HG02798 (cell line): ENCODE measurements around the gene BACE1.
"Not testable (repeated sequence)": the region's sequence is repeated elsewhere in the genome, so short reads cannot be mapped to it uniquely, and the experiment has no call there.

Experiments used
- ATAC-seq: cut with Tn5 transposase; IDR thresholded peaks from one replicate; pipeline ENCODE4 v1.9.1; 2021; ENCODE audit warnings: mild to moderate bottlenecking; ENCODE audit not compliant: unreplicated experiment, poor library complexity

BACE1 gene

DNA sequence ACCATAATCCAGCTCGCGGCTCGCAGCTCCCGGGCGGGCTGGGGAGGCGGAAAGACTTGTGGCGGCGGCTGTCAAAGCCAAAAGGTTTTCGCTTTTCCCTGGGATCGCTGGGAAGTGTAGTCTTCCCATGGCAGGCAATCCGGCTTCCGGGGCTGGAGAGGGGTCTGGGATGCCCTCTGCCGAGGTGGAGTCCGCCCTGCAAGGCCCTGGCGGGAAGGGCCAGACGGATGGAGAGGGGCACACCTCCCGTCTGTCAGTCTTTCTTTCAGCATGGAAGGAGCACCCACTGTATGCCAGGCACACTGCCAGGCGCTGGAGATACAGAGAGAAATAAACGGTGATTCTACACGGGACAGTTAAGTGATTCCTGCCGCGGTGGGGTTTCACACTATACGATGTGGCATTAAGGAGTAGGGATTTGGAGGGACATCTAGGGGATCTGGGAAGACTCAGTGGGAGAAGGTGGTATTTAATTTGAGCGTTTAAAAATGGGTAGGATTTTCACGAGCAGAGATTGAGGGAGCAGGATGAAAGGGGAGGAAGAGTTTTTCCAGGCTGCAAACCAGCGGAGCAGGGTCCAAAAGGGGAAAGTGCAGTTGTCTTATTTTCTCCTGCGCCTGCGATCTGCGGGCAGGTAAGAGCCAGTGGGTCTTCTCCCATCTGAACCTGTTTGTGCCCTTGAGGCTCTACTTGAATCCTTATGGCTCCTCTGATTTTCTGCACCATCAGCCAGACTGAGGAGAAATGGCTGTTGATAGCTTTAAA lies at the start of gene BACE1:
BACE1 (minus strand) TSS at position 60 of the 765 bp plus-strand sequence. CDS start 461 bp downstream, outside the sequence.
- ATAC-seq = no peak

GRCh38 chr11:117361432-117361831 lies 45.4 kb upstream of the BACE1 start:
- no peak for ATAC-seq

DNA sequence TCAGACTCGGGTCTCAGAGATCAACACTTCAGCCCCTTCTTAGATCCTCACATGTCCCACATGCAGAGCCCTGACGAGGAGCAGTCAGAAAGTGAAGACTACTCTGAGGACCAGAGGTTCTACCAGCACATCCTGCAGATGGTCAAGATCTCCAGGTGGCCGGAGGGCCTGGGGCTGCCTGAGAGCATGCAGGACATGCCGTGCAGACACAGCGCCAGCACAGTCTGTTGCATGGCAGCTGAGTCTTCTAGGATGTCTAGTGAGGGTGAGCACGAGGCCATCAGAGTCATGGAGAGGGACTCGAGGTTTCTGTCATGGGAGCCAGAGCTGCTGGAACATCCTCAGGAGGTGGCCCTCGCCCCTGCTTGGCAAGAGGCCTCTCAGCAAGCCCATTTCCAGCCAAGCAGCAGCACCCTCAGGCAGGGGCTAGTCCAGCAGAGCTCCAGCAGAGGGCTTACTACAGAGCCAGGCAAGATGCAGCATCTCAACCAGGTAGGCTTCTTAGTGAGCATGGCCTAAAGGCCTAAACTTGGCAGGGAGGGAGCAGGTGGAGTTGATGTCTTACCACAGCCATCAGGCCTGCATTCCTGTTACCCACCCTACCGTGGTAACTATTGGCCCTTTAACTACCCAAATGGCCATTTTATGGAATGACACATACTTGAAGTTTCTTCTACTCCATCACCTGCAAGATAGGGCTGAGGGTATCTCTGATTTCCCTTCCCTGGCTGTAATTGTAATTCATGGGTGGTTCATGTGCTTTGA lies 40.3 kb upstream of the BACE1 start:
- ATAC-seq = no peak

- ATAC-seq = no peak
These were observed 38.5 kb upstream of the BACE1 start for GRCh38 chr11:117354550-117354949.

DNA sequence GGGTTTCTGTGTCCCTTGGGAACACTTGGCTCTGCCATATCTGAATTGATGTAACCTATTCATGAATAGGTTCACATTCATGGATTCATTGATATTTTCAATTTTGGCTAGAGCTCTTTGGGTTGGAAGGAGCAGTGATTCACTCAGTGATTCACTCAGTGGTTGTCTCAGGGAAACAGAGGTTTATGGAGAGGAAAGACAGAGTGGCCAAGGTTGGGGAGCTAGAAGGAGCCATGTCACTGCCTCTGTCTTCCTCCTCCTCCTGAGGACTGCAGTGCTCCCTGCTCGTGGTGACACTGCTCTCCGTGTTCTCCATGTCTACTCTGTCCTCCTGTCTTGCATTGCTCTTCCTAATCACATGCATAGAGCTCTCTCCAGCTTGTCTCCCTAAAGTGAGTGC lies 29.0 kb upstream of the BACE1 start:
- no peak for ATAC-seq

GRCh38 chr11:117337076-117337475 lies 21.0 kb upstream of the BACE1 start:
- ATAC-seq = no peak

- ATAC-seq = no peak
These were observed 19.3 kb upstream of the BACE1 start for GRCh38 chr11:117335399-117335798.

GRCh38 chr11:117334896-117335295 lies 18.8 kb upstream of the BACE1 start:
- no peak for ATAC-seq

DNA sequence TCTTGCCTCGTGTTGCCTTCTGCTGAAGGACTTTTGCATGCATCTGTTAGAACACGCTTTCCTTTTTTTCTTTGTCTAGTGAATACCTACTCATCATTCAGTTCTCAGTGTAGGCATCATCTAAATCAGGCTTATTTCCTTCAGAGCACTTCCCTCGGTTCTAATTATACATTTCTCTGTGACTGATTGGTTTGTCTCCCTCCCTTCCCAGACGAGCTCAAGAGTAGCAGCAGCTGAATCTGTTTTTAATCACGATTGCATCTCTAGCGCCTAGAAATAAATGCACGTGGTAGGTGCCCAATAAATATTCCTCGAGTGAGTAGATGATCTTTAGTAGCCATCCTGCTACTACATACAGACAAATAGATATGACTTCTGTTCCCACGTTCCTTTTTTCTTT lies 17.9 kb upstream of the BACE1 start:
- no peak for ATAC-seq

DNA sequence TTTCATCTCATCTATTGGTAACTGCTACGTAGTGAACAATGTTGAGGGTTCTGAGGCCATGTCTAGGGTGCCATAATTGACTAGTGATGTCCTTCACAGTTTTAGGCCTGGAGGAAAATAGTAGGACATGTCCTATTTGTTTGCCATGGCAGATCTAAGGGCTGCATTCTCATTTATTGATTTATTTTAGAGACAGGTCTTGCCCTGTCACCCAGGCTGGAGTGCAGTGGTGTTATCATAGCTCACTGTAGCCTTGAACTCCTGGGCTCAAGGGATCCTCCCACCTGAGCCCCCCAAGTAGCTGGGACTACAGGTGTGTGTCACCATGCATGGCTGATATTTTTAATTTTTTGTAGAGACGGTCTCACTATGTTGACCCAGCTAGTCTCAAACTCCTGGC lies 16.8 kb upstream of the BACE1 start:
- no peak for ATAC-seq

DNA sequence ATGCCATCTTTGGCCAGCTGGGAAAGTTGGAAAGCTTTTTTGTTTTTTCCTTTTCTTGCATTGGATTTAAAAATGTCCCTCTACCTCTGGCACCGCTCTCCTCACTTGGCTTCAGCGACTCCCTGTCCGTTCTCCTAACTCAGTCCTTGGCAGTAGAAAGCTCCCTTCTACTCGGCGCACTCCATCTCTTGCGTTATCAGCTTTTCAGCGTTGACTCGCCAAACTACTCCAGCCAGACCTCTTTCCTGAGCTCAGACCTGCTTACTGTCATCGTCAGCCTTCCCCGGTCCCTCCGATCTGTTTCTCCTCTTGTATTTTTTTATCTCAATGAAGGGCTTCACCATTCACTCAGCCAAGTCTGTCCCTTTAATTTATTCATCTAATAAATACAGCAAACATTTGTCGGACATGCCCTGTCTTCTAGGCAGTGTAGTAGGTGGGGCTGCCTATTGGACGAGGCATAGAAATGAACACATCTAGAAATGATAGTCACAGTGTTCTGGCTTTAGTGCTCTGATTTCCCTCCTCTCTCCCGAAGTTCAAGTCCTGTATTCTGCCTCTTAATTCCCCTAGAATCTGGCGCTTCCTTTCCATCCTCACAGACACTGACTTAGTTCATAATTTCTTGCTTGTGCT lies 12.4 kb upstream of the BACE1 start:
- no peak for ATAC-seq

GRCh38 chr11:117327567-117328374 lies 11.7 kb upstream of the BACE1 start, which contains the start of gene CEP164:
Gene CEP164 (plus strand): TSS chr11:117327854. CDS start chr11:117338587, 10,733 bp downstream.
- ATAC-seq = peak; percentile 96

DNA sequence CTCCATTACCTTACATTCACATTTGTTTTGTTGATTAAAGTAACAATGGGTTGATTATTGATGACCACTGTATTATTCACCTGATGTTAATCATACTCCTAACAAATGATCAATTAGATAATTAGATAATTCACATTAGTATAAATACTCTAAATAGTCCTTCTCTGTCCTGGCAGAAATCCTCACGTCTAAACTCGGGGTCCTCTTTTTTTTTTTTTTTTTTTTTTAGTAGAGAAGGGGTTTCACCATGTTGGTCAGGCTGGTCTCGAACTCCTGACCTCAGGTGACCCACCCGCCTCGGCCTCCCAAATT lies 11.2 kb upstream of the BACE1 start:
- not testable (repeated sequence) for ATAC-seq

DNA sequence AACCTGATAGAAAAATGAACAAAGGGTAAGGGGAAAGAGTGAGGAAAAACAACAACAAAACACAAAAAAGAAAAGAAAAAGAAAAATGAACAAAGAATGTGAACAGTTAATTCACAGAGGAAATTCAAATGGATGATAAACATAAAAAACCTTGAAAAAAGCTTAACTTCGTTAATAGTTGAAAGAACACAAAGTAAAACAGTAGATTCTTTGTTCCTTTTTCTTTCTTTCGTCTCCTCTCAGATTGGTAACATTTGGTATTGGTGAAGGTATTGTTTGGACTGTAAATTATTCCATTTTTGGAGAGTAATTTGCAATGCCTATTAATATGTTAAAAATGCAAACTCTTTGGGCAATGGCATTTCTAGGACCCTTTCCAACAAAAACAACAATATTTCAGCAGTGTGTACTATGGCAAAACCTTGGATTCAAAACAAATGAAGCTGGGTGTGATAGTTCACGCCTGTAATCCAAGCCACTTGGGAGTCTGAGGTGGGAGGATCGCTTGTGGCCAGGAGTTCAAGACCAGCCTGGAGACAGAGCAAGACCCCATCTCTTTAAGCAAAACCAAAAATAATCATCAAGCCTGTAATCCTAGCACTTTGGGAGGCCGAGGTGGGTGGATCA lies 3.3 kb upstream of the BACE1 start:
- no peak for ATAC-seq

GRCh38 chr11:117318738-117319137 lies 2.7 kb upstream of the BACE1 start:
- no peak for ATAC-seq

DNA sequence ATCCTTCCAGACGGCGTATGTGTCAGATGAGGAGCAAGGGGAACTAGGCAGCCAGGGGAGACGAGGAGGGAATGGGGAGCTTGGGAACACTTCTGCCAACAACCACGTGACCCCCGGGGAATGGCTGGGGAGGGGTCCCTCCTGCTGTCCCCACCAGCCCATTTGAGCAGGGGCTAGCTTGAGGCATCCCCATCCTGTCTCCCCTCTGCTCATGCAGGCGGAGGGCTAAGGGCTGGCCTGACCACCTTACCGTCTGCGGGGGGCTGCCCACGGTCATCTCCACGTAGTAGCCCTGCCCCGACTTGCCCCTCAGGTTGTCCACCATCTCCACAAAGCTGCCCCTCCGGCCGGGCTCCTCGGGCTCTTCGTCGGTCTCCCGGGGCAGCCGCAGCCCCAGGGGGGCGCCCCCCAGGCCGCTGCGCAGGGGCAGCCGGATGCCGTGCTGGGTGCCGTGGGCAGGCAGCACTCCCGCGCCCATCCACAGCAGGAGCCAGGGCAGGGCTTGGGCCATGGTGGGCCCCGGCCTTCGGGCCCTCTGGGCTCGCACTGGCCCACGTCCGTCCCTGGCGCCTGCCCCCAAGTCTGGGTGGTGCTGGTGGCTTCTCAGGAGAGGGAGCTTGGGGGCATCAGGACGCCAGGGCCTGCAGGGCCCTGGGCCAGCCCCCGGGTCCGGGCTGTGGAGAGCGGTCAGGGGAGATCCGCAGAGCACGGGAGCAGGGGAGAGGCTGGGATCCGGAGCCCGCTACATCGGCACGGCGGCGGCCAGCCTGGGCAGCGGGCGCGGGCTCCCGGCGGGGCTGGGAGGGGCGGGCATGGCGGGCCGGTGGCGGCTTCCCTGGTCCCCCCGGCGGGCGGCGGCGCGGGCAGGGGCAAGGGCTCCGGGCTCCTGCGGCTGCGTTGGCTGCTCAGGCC lies 515 bp downstream of the BACE1 start:
- ATAC-seq = no peak

DNA sequence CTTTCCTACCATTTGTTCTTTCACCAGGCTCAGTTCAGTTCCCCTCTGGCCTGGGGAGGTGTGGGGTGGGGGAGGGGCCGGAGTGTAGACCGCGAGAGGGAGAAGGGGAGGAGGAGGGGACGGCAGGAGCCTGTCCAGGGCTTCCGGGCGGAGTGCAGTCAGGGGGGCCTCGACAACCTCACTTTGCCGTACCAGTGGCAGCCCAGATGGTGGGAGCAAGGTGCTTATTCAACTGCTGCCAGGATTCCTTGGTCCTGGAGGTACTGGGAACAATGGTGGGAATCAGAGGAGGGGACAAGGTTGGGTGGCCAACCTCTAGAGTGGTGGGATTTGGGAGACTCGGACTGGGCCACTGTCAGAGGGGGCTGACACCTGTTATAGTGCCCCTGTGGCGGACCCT lies 1.2 kb downstream of the BACE1 start:
- ATAC-seq = no peak

DNA sequence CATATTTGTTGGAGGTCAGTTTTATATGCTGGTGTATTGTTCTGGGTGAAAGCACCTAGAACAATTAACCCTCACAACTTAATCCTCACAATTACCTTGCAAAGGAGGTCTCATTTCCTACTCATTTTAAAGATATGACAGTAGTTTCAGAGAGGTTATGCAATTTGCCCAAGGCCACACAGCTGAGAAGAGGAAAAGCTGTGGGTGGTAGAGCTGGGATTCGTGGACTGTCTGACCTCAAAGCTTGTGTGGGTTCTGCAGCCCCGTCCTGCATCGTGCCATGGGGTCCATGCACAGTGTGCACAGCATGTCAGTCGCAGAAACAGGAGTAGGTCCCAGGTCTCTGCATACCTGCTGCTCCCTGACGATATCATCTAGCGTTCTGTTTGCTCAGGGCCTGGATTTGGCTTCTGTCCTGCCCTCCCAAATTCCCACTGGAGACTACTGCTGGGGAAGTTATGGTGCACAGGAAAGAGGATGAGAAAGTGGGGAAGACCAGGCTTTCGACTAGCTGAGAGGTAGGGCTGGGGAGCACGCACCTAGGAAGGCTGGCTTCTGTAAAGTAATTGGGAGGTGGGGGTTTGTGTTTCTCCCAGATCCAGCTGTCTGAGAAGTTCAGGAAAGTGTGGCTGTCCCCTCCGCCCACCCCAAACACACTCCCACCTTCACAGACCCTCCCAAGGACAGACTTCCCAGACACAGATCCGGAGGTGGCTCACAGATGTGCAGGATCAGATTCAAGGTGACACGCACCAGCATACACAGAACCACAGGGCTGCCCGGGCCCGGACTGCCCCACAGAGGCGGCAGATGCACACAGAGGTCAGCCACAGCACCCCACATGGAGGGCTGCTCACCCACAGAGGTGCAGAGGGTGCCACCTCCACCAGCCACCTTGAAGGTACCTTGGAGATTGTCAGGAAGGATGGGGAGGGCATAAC lies 2.0 kb downstream of the BACE1 start:
- ATAC-seq = no peak
